Stomach smooth muscle (tissue), 2 donors: ENCODE measurements around the gene PROM2.
"Not testable (repeated sequence)": the region's sequence is repeated elsewhere in the genome, so short reads cannot be mapped to it uniquely, and the experiment has no call there.

Experiments used
- H3K27ac ChIP-seq: one replicate; pipeline ENCODE4 v1.7.0; 2013; ENCODE audit warnings: mild to moderate bottlenecking, low read length, inconsistent platforms
- H3K27me3 ChIP-seq, 2 donors: one replicate each; pipeline ENCODE4 v1.7.0; 2013; ENCODE audit warnings: low read length in 2 of 2; ENCODE audit not compliant: insufficient read depth in 2 of 2, control insufficient read depth in 1 of 2
- H3K36me3 ChIP-seq, 2 donors: one replicate each; pipeline ENCODE4 v1.7.0; 2013; ENCODE audit warnings: low read length in 2 of 2; ENCODE audit not compliant: control insufficient read depth in 2 of 2, insufficient read depth in 2 of 2
- H3K4me1 ChIP-seq: one replicate; pipeline ENCODE4 v1.7.0; 2013; ENCODE audit warnings: low read length; ENCODE audit not compliant: control insufficient read depth, insufficient read depth
- H3K4me3 ChIP-seq, 2 donors: one replicate each; pipeline ENCODE4 v1.7.0; 2013; ENCODE audit warnings: low read length in 2 of 2
- H3K9ac ChIP-seq, 2 donors: one replicate each; pipeline ENCODE4 v1.7.0; 2013; ENCODE audit warnings: low read length in 2 of 2, mild to moderate bottlenecking in 1 of 2
- H3K9me3 ChIP-seq, 2 donors: one replicate each; pipeline ENCODE4 v1.7.0; 2013; ENCODE audit warnings: low read length in 2 of 2; ENCODE audit not compliant: control insufficient read depth in 2 of 2
- donor health status: healthy.
- donor health status: Pancreatic carcinoma.

PROM2 gene

DNA sequence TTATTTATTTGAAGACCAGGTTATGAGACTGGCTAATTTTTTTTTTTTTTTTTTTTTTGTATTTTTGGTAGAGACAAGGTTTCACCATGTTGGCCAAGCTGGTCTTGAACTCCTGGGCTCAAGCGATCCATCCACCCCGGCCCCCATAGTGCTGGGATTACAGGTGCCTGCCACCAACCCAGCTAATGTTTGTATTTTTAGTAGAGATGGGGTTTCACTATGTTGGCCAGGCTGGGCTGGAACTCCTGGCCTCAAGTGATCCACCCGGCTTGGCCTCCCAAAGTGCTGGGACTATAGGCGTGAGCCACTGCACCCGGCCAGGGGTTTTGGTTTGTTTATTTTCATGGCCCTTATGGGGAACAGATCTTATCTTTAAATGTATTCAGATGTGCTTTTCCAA lies 4.5 kb upstream of the PROM2 start:
- H3K4me3 ChIP-seq, H3K27me3 ChIP-seq, H3K9me3 ChIP-seq: not testable (repeated sequence)

DNA sequence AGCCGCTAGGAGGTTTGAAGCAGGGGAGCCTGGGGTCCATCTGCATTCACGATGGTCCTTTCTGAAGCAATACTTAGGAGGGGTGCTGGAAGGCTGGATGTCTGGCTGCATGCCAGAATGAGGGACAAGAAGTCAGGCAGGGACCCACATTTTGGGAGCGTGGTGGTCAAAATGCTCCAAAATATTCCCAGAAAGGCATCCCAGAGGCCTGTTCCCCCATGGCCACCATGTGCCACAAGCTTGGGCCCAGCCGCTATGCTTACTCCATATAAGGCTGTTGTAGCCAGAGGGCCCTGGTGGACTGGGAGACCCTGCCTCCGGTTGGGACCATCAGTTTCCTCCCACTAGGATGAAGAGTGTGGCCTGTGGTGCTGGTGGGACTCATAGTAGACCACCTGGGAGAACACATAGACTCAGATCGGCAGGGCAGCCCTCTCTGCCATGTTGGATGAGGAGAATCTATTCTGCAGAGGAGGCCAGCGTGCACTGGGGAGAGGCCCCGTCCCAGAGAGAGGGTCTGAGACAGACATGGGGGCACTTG lies 3.6 kb upstream of the PROM2 start:
- no peak overlapping the region for H3K27ac ChIP-seq
- H3K9ac ChIP-seq = no peak overlapping the region
- H3K36me3 ChIP-seq = no peaks in the 10 kb centered on the region
- H3K4me1 ChIP-seq = no peaks in the 10 kb centered on the region
- no peaks in the 10 kb centered on the region for H3K9me3 ChIP-seq
- no peaks in the 10 kb centered on the region for H3K27me3 ChIP-seq
- no peak overlapping the region for H3K4me3 ChIP-seq

More for the DNA sequence above, 4.5 kb upstream of the PROM2 start:
- not testable (repeated sequence) for H3K9ac ChIP-seq, H3K36me3 ChIP-seq, H3K4me1 ChIP-seq, H3K27ac ChIP-seq

DNA sequence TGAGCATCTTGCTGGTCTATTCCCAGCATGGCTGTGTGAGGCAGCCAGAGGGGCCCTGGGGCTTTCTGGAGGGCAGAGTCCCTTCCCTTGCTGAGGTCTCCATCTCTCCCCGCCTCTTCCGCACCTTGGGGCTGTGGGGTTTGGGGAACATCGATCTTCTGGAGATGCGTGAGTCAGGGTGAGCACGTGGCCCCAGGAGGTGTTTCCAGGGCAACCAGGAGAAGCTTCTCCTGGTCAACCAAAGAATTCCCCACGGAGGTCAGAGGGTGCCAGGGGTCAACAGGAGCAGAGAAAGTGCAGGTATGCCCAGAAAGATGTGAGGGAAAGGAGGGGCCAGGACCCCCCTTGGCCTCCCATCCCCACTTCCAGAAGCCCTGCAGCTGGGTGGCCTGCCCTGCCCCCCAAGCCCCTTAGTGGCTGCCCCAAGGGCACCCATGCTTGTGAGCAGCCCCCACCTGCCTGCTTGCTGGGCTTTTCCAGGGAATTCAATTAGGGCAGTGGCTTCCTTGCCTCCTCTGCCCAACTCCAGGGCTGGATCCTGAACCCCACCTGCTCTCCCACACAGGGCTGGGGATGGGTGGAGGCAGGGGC lies 2.8 kb upstream of the PROM2 start:
- Histone ChIP-seq H3K9me3 (no peaks in the 10 kb centered on the region), H3K27ac (no peak overlapping the region), H3K27me3 (no peaks in the 10 kb centered on the region), H3K36me3 (no peaks in the 10 kb centered on the region), H3K9ac (no peak overlapping the region), H3K4me3 (no peak overlapping the region), H3K4me1 (no peaks in the 10 kb centered on the region)

DNA sequence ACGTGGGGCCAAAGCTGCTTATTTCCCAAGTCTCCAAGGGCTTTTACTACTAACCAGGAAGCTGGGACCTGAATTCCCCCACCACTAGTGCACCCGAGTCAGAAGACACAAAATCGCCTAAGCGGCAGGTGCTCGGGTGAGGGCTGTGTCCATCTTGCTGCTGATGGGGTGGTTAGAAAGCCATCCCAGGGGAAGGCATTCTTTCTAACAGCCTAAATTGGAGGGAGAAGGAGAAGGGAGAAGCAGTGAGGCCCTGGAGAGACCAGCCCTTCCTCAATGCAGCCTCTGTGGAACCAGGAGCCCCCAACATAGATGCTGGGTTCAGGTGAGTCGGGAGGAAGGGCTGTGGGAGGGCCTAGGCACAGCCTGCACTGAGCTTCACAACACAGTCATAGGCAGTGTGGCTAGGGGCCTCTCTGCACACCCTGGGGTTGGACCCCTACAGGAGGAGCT lies 1.9 kb upstream of the PROM2 start:
- H3K27me3 ChIP-seq = no peaks in the 10 kb centered on the region
- no peaks in the 10 kb centered on the region for H3K9me3 ChIP-seq
- no peak overlapping the region for H3K27ac ChIP-seq
- no peaks in the 10 kb centered on the region for H3K4me1 ChIP-seq
- H3K9ac ChIP-seq = no peak overlapping the region
- no peaks in the 10 kb centered on the region for H3K36me3 ChIP-seq
- no peak overlapping the region for H3K4me3 ChIP-seq

DNA sequence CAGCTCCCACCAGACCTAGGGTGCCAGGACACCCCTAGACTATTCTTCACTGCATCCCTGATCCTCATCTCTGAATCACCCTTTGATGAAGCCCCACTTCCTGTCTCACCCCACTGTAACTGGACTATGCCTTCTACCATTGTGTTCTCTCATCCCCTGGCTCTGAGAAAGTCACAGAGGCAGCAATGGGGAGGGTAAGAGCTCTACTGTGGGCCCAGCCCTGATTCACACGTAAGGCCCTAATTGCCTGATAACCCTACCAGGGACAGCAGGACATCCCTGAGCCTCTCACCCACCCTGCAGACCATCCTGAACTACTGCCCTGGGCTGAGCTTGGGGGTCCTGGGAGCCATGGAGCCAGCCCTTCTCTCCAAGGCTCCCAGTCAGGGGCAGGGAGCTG lies 1.5 kb upstream of the PROM2 start:
- H3K9me3 ChIP-seq = no peaks in the 10 kb centered on the region
- H3K36me3 ChIP-seq = no peaks in the 10 kb centered on the region
- no peak overlapping the region for H3K4me3 ChIP-seq
- H3K4me1 ChIP-seq = no peaks in the 10 kb centered on the region
- no peak overlapping the region for H3K9ac ChIP-seq
- no peak overlapping the region for H3K27ac ChIP-seq
- no peaks in the 10 kb centered on the region for H3K27me3 ChIP-seq

DNA sequence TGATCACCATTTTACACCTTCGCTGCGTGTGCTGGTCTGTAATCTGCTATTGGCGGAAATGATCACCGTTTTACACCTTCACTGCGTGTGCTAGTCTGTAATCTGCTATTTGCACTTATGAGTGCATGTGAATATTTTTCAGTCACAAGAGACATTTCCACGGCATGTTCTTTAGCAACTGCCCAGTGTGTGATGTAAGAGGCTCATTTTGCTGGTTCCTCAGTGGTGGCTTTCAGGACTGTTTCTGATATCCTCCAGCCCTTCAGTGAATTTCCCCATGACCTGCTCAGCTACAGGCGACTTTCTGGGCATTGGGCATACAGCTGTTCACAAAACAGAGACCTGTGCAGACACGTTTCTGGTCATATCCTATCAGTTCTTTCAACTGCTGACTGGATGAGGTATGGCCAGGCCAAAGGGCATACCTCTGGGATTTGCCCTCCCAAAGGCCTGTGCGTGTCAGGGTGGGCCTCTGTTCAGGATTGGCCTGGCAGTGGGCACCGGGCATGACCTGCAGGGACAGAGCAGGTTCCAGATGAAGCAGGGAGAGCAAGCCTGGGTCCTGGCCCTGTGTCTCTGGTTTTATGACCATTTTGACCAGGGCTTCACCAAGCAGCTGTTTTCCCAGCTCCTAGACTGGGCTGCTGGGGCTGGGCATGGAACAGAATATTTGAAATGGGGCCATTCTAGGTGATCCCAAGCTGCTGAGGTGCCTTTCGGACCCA lies 521 bp upstream of the PROM2 start:
- Histone ChIP-seq H3K36me3 (no peaks in the 10 kb centered on the region), H3K9ac (no peak overlapping the region), H3K27ac (no peak overlapping the region), H3K4me3 (no peak overlapping the region), H3K4me1 (no peaks in the 10 kb centered on the region), H3K9me3 (no peaks in the 10 kb centered on the region), H3K27me3 (no peaks in the 10 kb centered on the region)

DNA sequence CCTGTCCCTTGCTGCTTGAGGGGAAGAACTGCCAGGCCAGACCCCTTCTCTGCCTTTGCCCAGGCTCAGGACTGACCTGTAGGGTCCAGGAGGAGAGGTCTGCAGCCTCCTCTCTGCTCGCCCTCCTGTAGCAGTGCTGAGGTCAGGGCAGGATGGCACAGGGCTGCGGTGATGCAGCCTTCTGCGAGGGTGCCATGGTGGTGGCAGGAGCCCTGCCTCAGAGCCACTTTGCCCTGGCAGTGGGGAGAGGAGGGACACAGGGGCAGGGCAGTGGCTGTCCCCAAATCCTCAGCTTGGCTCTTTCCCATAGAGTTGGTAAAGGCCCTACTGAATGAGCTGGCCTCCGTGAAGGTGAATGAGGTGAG lies 884 bp downstream of the PROM2 start:
- Histone ChIP-seq H3K9me3 (no peaks in the 10 kb centered on the region), H3K4me3 (no peak overlapping the region), H3K27me3 (no peaks in the 10 kb centered on the region), H3K36me3 (no peaks in the 10 kb centered on the region), H3K27ac (no peak overlapping the region), H3K4me1 (no peaks in the 10 kb centered on the region), H3K9ac (no peak overlapping the region)

DNA sequence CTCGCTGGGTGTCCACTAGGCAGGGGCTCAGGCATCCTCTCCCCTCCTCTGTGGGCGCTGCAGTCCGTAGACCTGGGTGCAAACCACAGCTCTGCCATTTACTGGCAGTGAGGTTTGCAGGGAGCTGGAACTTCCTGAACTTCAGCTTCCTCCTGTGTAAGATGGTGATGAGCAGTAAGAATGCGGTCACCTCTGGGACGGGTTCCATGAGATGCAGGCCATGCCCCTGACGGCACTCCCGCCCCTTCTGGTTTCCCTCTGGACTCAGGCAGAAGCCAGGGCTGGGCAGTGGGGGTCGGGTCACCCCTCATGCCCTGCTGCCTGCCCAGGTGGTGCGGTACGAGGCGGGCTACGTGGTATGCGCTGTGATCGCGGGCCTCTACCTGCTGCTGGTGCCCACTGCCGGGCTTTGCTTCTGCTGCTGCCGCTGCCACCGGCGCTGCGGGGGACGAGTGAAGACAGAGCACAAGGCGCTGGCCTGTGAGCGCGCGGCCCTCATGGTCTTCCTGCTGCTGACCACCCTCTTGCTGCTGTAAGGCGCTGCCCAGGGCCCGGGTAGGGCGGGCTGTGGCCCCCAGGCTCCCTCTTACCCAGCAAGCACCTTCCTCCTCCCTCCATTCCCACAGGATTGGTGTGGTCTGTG lies 1.5 kb downstream of the PROM2 start:
- no peaks in the 10 kb centered on the region for H3K27me3 ChIP-seq
- no peaks in the 10 kb centered on the region for H3K36me3 ChIP-seq
- no peak overlapping the region for H3K27ac ChIP-seq
- no peaks in the 10 kb centered on the region for H3K9me3 ChIP-seq
- no peaks in the 10 kb centered on the region for H3K4me1 ChIP-seq
- no peak overlapping the region for H3K9ac ChIP-seq
- H3K4me3 ChIP-seq = no peak overlapping the region

DNA sequence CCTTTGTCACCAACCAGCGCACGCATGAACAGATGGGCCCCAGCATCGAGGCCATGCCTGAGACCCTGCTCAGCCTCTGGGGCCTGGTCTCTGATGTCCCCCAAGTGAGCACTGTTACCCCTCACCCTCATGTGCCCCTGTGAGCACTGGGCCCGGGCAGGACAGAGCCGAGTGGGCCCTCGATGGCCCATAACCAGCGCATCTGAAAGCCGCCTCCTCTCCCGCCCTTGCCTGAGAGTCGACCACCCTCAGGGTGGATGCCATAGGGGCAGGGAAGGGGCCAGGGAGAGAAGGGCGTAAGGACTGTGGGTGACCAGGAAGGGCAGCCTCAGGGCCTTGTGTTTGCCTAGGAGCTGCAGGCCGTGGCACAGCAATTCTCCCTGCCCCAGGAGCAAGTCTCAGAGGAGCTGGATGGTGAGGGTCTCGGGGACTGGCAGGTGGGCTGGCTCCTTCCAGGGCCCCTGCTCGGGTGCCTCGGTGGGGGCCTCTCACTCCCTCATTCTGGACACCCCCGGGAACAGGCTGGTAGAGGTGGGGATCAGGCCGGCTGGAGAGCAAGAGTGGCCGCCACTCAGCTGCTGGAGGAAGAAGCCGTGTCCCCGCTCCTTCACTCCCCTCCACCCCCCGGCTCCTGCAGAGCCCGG lies 2.1 kb downstream of the PROM2 start:
- Histone ChIP-seq H3K9ac (no peak overlapping the region), H3K4me3 (no peak overlapping the region), H3K36me3 (no peaks in the 10 kb centered on the region), H3K27me3 (no peaks in the 10 kb centered on the region), H3K27ac (no peak overlapping the region), H3K9me3 (no peaks in the 10 kb centered on the region), H3K4me1 (no peaks in the 10 kb centered on the region)

DNA sequence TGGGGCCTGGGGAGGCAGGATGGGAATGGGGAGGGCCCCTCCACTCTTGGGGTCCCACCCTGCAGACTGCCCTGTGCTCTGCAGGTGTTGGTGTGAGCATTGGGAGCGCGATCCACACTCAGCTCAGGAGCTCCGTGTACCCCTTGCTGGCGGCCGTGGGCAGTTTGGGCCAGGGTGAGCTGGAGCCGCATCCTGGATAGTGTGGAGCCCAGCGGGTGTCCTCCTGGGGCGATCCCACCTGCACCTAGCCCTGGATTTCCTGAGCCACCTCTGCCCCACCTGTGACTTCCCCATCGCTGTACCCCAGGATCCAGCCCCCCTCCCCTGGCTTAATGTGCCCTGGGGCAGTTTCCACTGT lies 2.6 kb downstream of the PROM2 start:
- Histone ChIP-seq H3K9me3 (no peaks in the 10 kb centered on the region), H3K27me3 (no peaks in the 10 kb centered on the region), H3K36me3 (no peaks in the 10 kb centered on the region), H3K4me1 (no peaks in the 10 kb centered on the region), H3K27ac (no peak overlapping the region), H3K4me3 (no peak overlapping the region), H3K9ac (no peak overlapping the region)
